ENCODE results near the gene HOXC4. TPM values are rescaled to one million over a fixed set of nuclear protein-coding genes. Genes with fewer than 3 reads are reported as not detected.

The HOXC4 gene
- total RNA-seq, 2 experiments from 2014 or later = 1.2 to 1.5 TPM

DNA sequence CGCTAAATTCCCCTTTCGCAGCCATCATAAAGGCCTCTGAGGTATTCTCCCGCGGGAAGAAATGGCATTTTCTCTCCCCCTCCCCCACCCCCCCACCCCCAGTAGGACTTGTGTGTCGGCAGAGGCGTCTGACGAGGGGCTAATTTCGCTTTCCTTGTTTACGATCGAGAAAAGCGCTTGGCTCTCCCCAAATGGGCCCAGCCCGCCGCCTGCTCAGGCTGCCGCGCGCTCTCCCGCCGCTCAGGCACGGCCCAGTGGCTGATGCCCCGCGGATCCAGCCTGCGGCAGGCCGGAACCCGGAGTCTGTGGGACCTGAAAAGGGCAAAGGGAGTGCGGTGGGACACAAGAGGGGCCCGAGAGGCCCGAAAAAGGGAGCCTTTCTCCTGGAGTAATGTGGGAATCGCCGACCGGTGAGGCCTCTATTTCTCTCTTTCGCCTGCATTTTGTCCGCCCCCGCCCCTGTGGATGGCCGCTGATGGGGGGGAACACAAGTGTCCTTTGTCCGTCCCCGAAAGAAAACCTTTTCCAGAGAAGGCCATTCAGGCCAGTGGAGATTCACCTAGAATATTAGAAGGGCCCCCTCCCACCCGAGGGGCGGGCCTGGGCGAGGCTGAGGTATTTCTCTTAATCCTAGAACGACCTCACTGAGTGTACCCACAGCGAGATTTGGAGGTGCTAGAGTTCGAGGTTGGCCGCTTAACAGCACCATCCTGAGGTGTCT, 34.4 kb upstream of the HOXC4 start:
- Mint-ChIP-seq H3K9me3 (no peaks in the 10 kb centered on the region), H3K27ac (no peak overlapping the region), H3K4me3 (no peak overlapping the region), H3K27me3 (peaks cover 81% of the 10 kb centered on the region), H3K4me1 (peaks cover 11% of the 10 kb centered on the region), H3K36me3 (no peaks in the 10 kb centered on the region)
- ATAC-seq (ENCODE audit: low read depth) = no peak
- no peak for DNase-seq
- POLR2A ChIA-PET = no interaction called here

DNA sequence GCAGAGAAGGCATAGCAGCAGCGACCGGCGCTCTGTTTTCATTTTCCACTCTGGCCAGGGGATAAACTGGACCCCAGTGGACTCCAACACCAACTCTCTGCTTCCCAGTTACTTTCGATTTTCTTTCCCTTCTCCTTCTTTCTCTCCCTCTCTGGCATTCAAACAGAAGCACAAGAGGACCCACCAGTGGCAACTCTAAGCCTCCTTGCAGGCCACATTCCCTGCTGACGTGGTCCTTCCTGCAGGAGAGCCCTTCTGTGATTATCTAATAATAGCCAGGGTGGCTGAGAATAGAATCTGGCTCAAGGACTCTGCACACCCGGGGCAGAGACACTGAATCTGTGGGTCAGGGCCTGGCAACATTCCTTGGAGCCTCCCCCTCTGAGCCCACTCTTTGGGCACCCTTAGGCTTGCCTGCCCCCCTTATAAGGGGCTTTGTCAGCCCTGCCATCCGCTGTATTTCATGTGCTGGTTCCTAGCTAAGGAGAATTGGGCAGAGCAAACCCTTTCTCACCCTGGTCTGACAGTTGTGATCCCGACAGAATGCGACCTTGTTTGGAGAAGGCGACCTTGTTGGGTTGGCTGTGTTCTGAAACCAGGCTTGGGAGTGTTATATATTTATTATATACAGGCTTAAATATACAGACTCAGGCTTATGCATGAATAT, 33.6 kb upstream of the HOXC4 start:
- DNase-seq = no peak
- Mint-ChIP-seq H3K4me1 (peaks cover 10% of the 10 kb centered on the region), H3K4me3 (no peak overlapping the region), H3K9me3 (no peaks in the 10 kb centered on the region), H3K27me3 (peaks cover 77% of the 10 kb centered on the region), H3K36me3 (no peaks in the 10 kb centered on the region), H3K27ac (no peak overlapping the region)
- no peak for ATAC-seq (ENCODE audit: low read depth)
- POLR2A ChIA-PET = no interaction called here

DNA sequence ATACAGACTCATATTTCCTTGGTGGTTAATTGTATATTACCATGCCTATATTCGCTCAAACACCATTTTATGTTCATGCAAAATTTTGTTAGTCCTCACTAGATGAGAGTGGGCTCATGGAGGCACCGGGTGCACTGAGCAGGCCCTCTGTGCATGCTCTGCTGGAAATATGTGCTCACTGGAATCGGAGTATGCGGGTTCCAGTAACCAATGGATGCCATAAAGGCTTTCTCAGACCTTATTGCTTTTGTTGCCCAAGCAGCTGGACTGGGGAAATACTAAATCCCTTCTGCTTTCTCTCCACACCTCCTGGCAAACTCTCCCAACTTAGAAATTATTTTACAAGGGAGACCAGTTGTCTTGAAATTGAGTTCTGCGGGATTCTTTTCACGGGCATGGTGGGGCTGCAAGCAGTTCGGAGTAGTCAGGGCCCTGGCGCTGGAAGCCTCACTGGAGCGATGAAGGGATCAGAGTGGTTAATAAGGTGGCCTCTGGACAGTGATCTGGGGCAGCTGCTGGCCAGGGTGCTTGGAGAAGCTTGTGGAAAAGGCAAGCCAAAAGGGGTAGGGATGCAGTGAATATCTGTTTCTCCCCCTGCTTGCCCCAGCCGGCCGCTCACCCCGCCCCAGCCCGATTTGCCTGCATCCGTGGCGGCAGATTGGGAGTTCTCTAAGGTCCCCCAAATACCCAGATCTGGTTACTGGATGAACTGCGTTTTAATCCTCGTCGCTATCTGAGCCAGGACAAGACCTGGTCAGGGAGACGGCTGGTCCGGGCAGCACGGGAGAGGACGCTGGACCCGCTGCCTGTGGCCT, 32.8 kb upstream of the HOXC4 start:
- peaks cover 11% of the 10 kb centered on the region for H3K4me1 Mint-ChIP-seq
- H3K27me3 Mint-ChIP-seq = peaks cover 77% of the 10 kb centered on the region
- H3K36me3 Mint-ChIP-seq = no peaks in the 10 kb centered on the region
- H3K4me3 Mint-ChIP-seq = no peak overlapping the region
- DNase-seq (no peak), ATAC-seq (ENCODE audit: low read depth) (no peak)
- H3K27ac Mint-ChIP-seq = no peak overlapping the region
- POLR2A ChIA-PET = no interaction called here
- no peaks in the 10 kb centered on the region for H3K9me3 Mint-ChIP-seq

GRCh38 chr12:54021432-54022013, 32.1 kb upstream of the HOXC4 start:
- DNase-seq (no peak), ATAC-seq (ENCODE audit: low read depth) (no peak)
- H3K4me1 Mint-ChIP-seq = peaks cover 15% of the 10 kb centered on the region
- H3K27ac Mint-ChIP-seq = no peak overlapping the region
- POLR2A ChIA-PET = no interaction called here
- no peaks in the 10 kb centered on the region for H3K9me3 Mint-ChIP-seq
- peaks cover 77% of the 10 kb centered on the region for H3K27me3 Mint-ChIP-seq
- H3K4me3 Mint-ChIP-seq = no peak overlapping the region
- no peaks in the 10 kb centered on the region for H3K36me3 Mint-ChIP-seq

- peaks cover 8% of the 10 kb centered on the region for H3K4me1 Mint-ChIP-seq
- POLR2A ChIA-PET = no interaction called here
- H3K36me3 Mint-ChIP-seq = no peaks in the 10 kb centered on the region
- DNase-seq (no peak), ATAC-seq (ENCODE audit: low read depth) (no peak)
- H3K27ac Mint-ChIP-seq = no peak overlapping the region
- no peak overlapping the region for H3K4me3 Mint-ChIP-seq
- peaks cover 82% of the 10 kb centered on the region for H3K27me3 Mint-ChIP-seq
- H3K9me3 Mint-ChIP-seq = no peaks in the 10 kb centered on the region
These were observed 30.4 kb upstream of the HOXC4 start for GRCh38 chr12:54022960-54023884.

DNA sequence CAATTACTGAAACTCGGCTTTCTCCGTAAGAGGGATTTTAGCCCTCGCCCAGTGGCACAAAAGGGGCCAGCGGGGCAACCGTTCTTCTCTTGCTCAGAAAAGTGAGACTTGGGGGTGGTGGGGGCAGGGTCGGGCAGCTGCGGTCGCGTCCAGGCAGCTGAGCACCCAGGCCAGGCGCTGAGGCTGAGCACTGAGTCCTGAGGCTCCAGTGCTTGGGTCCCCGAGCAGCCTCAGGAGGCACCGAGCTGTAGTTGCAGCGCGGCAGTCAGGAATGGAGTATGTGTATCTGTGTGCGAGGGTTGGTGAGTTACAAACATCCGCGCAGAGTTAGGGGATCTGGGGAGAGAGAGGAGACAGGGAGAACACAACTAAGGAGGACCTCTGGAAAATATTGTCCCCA, 29.5 kb upstream of the HOXC4 start:
- POLR2A ChIA-PET = no interaction called here
- no peak for ATAC-seq (ENCODE audit: low read depth)
- no peak overlapping the region for H3K4me3 Mint-ChIP-seq
- no peak overlapping the region for H3K27ac Mint-ChIP-seq
- no peaks in the 10 kb centered on the region for H3K9me3 Mint-ChIP-seq
- H3K4me1 Mint-ChIP-seq = peaks cover 11% of the 10 kb centered on the region
- no peaks in the 10 kb centered on the region for H3K36me3 Mint-ChIP-seq
- DNase-seq = no peak
- peaks cover 89% of the 10 kb centered on the region for H3K27me3 Mint-ChIP-seq

GRCh38 chr12:54024581-54025305, 28.9 kb upstream of the HOXC4 start:
- no peaks in the 10 kb centered on the region for H3K36me3 Mint-ChIP-seq

GRCh38 chr12:54025499-54026405, 27.9 kb upstream of the HOXC4 start:
- H3K4me3 Mint-ChIP-seq = no peak overlapping the region
- H3K27me3 Mint-ChIP-seq = peaks cover 91% of the 10 kb centered on the region
- no peak overlapping the region for H3K27ac Mint-ChIP-seq
- ATAC-seq (ENCODE audit: low read depth) (no peak), DNase-seq (no peak)
- H3K36me3 Mint-ChIP-seq = no peaks in the 10 kb centered on the region
- H3K9me3 Mint-ChIP-seq = no peaks in the 10 kb centered on the region
- peaks cover 17% of the 10 kb centered on the region for H3K4me1 Mint-ChIP-seq
- POLR2A ChIA-PET = no interaction called here

More at GRCh38 chr12:54024581-54025305, 28.9 kb upstream of the HOXC4 start:
- H3K9me3 Mint-ChIP-seq = no peaks in the 10 kb centered on the region
- H3K4me1 Mint-ChIP-seq = peaks cover 16% of the 10 kb centered on the region
- DNase-seq (no peak), ATAC-seq (ENCODE audit: low read depth) (no peak)
- POLR2A ChIA-PET = no interaction called here
- H3K27ac Mint-ChIP-seq = no peak overlapping the region
- no peak overlapping the region for H3K4me3 Mint-ChIP-seq
- peaks cover 89% of the 10 kb centered on the region for H3K27me3 Mint-ChIP-seq

GRCh38 chr12:54026640-54027441, 26.8 kb upstream of the HOXC4 start:
- peak overlapping the region; percentile 33 for H3K4me3 Mint-ChIP-seq

GRCh38 chr12:54027442-54027786, 26.2 kb upstream of the HOXC4 start:
- no peaks in the 10 kb centered on the region for H3K36me3 Mint-ChIP-seq
- POLR2A ChIA-PET = no interaction called here

More at GRCh38 chr12:54026640-54027441, 26.8 kb upstream of the HOXC4 start:
- DNase-seq (no peak), ATAC-seq (ENCODE audit: low read depth) (no peak)
- no peaks in the 10 kb centered on the region for H3K36me3 Mint-ChIP-seq
- H3K27ac Mint-ChIP-seq = no peak overlapping the region
- peaks cover 16% of the 10 kb centered on the region for H3K4me1 Mint-ChIP-seq
- H3K9me3 Mint-ChIP-seq = no peaks in the 10 kb centered on the region
- H3K27me3 Mint-ChIP-seq = peaks cover 91% of the 10 kb centered on the region
- POLR2A ChIA-PET = interaction anchor here (0.7 kb wide), 1 partner anchor 9 kb away, joined by 3 read pairs; no protein-coding TSS in a partner anchor

More at GRCh38 chr12:54027442-54027786, 26.2 kb upstream of the HOXC4 start:
- no peak overlapping the region for H3K27ac Mint-ChIP-seq
- H3K4me3 Mint-ChIP-seq = no peak overlapping the region
- DNase-seq = no peak
- no peak for ATAC-seq (ENCODE audit: low read depth)
- H3K9me3 Mint-ChIP-seq = no peaks in the 10 kb centered on the region
- peaks cover 17% of the 10 kb centered on the region for H3K4me1 Mint-ChIP-seq
- peaks cover 91% of the 10 kb centered on the region for H3K27me3 Mint-ChIP-seq

Data from activated naive CD8-positive, alpha-beta T cell treated with anti-CD3 and anti-CD28 coated beads, Interleukin-2, amount 10 ng/mL, durations not matched to agents 7 days and 5 days (primary cell).